Stimulated activated CD4-positive, alpha-beta T cell treated with anti-CD3 and anti-CD28 coated beads, Interleukin-4, amount 100 ng/mL, for 48 hours (primary cell): ENCODE measurements around the gene OSBP2.

Experiments
- DNase-seq, 2 donors: peaks; one replicate each; pipeline ENCODE4 v3.0.0-alpha.2; 2020; ENCODE audit warnings: low read depth in 2 of 2

The OSBP2 gene

GRCh38 chr22:30843245-30843644, 148.6 kb downstream of the OSBP2 start:
- DNase-seq: no peak

GRCh38 chr22:30847583-30847982, 152.9 kb downstream of the OSBP2 start:
- DNase-seq: no peak

- DNase-seq: no peak
Measured at GRCh38 chr22:30855266-30855665, 160.6 kb downstream of the OSBP2 start.

GRCh38 chr22:30855677-30856518, 161.2 kb downstream of the OSBP2 start:
- DNase-seq: no peak

GRCh38 chr22:30856741-30857502, 162.2 kb downstream of the OSBP2 start:
- no peak for DNase-seq

GRCh38 chr22:30857791-30858190, 163.1 kb downstream of the OSBP2 start:
- DNase-seq: no peak

GRCh38 chr22:30858976-30859713, 164.5 kb downstream of the OSBP2 start:
- no peak for DNase-seq

- no peak for DNase-seq
Measured at GRCh38 chr22:30859714-30860095, 165.0 kb downstream of the OSBP2 start.

- DNase-seq: no peak
Measured at GRCh38 chr22:30860176-30861105, 165.8 kb downstream of the OSBP2 start.

- DNase-seq: no peak
Measured at GRCh38 chr22:30861131-30861530, 166.5 kb downstream of the OSBP2 start.

GRCh38 chr22:30861688-30862552, 167.2 kb downstream of the OSBP2 start:
- no peak for DNase-seq

GRCh38 chr22:30863081-30863833, 168.6 kb downstream of the OSBP2 start:
- DNase-seq: no peak

GRCh38 chr22:30864441-30865420, 170.1 kb downstream of the OSBP2 start:
- DNase-seq: no peak

- no peak for DNase-seq
Measured at GRCh38 chr22:30865656-30866055, 171.0 kb downstream of the OSBP2 start.

- DNase-seq: no peak
Measured at GRCh38 chr22:30866216-30866615, 171.5 kb downstream of the OSBP2 start.

GRCh38 chr22:30866811-30867271, 172.2 kb downstream of the OSBP2 start:
- no peak for DNase-seq

GRCh38 chr22:30867746-30868662, 173.3 kb downstream of the OSBP2 start:
- DNase-seq: no peak
